Gastrocnemius medialis (tissue), 4 donors: ENCODE data around the gene CD58.

ENCODE experiments used
- POLR2A ChIP-seq, 2 donors: fragments of 450-650 bp; IDR thresholded peaks; one replicate each; pipeline ENCODE4 v1.6.1; 2017; ENCODE audit warnings: antibody characterized with exemption in 2 of 2, mild to moderate bottlenecking in 2 of 2, moderate library complexity in 2 of 2
- TF ChIP-seq, protein P1 (sequence below), 5 experiments: fragments of 450-650 bp in 3 of 5; fragments of 200-600 bp in 2 of 5; sonication (generic) in 2 of 5; IDR thresholded peaks in 4 of 5; conservative IDR thresholded peaks in 1 of 5; 1 replicate in 4 of 5; 2 replicates in 1 of 5; pipeline ENCODE4 v1.5.1; 2016 to 2019; ENCODE audit warnings: antibody characterized with exemption in 5 of 5, mild to moderate bottlenecking in 3 of 5, moderate library complexity in 3 of 5

DNA sequence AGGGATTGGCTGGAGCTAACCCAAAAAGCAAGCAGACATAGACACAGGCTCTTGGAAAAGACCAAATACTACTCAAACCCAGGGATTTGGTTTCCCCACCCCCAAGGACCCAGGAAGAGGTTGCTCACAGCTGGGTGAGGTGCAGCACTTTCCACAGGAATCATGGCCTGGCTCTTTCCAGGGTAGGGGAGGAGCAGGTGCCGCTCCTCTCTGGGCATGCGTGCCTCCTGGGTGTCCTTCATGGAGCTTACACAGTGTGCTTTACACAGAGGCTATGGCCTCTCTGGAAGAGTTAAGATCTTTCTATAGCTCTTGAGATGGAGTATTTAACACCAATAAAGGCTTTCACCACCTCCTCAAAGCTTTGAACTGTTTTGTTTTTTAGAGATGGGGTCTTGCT lies 88.3 kb downstream of the CD58 start:
- TF ChIP-seq, protein P1, sequence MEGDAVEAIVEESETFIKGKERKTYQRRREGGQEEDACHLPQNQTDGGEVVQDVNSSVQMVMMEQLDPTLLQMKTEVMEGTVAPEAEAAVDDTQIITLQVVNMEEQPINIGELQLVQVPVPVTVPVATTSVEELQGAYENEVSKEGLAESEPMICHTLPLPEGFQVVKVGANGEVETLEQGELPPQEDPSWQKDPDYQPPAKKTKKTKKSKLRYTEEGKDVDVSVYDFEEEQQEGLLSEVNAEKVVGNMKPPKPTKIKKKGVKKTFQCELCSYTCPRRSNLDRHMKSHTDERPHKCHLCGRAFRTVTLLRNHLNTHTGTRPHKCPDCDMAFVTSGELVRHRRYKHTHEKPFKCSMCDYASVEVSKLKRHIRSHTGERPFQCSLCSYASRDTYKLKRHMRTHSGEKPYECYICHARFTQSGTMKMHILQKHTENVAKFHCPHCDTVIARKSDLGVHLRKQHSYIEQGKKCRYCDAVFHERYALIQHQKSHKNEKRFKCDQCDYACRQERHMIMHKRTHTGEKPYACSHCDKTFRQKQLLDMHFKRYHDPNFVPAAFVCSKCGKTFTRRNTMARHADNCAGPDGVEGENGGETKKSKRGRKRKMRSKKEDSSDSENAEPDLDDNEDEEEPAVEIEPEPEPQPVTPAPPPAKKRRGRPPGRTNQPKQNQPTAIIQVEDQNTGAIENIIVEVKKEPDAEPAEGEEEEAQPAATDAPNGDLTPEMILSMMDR (IDR thresholded peaks at IDR 0.05 in 4 of 5, conservative IDR thresholded peaks at IDR 0.05 in 1 of 5) = no peak
- no peak for TF ChIP-seq POLR2A (IDR thresholded peaks at IDR 0.05)
